HEK293 (cell line): ENCODE measurements around the gene C4BPB.

Source experiments
- CTCF ChIA-PET: fragments of 350-600 bp; formaldehyde crosslinking; extraction: SDS; loops from one replicate; lab custom pipeline; 2021; ENCODE audit warnings: antibody characterized with exemption; lab: Yijun Ruan, JAX
- POLR2A ChIA-PET: fragments of 300-600 bp; formaldehyde crosslinking; extraction: SDS; loops from one replicate; lab custom pipeline; 2020; ENCODE audit warnings: antibody characterized with exemption, inconsistent platforms; lab: Yijun Ruan, JAX
- H3K27ac ChIP-seq: fragments of 200-500 bp; sonication (Bioruptor generic); 2 replicates; pipeline ENCODE4 v1.5.1; 2014; ENCODE audit warnings: low read depth, low read length, control low read depth, inconsistent platforms; ENCODE audit errors: extremely low read depth
- H3K36me3 ChIP-seq, 2 experiments: fragments of 200-500 bp in 1 of 2; sonication (Bioruptor generic) in 1 of 2; 1 replicate in 1 of 2; 2 replicates in 1 of 2; pipeline ENCODE4 v1.5.1; 2014 to 2017; ENCODE audit warnings: inconsistent platforms in 2 of 2, low read length in 2 of 2; ENCODE audit not compliant: control insufficient read depth in 2 of 2, insufficient read depth in 1 of 2
- H3K4me1 ChIP-seq: fragments of 200-500 bp; sonication (Bioruptor generic); 2 replicates; pipeline ENCODE4 v1.5.1; 2014; ENCODE audit warnings: mild to moderate bottlenecking, low read length, inconsistent platforms; ENCODE audit not compliant: control insufficient read depth, insufficient read depth
- H3K4me3 ChIP-seq: 2 replicates; pipeline ENCODE4 v1.5.1; 2011; ENCODE audit warnings: low read depth, mild to moderate bottlenecking, control low read depth, low read length, moderate library complexity
- H3K9me3 ChIP-seq: fragments of 200-500 bp; sonication (Bioruptor generic); 2 replicates; pipeline ENCODE4 v1.5.1; 2014; ENCODE audit warnings: low read depth, low read length, inconsistent platforms; ENCODE audit not compliant: control insufficient read depth, insufficient read depth
- BCL11B ChIP-seq: fragments of 450-650 bp; formaldehyde crosslinking; IDR thresholded peaks from 2 replicates; pipeline ENCODE4 v1.5.1; 2016; ENCODE audit warnings: low read depth, missing biosample characterization, missing genetic modification characterization
- EGR2 ChIP-seq: fragments of 450-650 bp; formaldehyde crosslinking; IDR thresholded peaks from 2 replicates; pipeline ENCODE4 v1.5.1; 2016; ENCODE audit warnings: low read depth, missing biosample characterization, missing genetic modification characterization
- FEZF1 ChIP-seq: fragments of 450-650 bp; formaldehyde crosslinking; IDR thresholded peaks from 2 replicates; pipeline ENCODE4 v1.5.1; 2016; ENCODE audit warnings: missing biosample characterization, missing genetic modification characterization
- GFI1B ChIP-seq: fragments of 450-650 bp; formaldehyde crosslinking; IDR thresholded peaks from 2 replicates; pipeline ENCODE4 v1.5.1; 2016; ENCODE audit warnings: missing biosample characterization, missing genetic modification characterization
- RBAK ChIP-seq: fragments of 450-650 bp; formaldehyde crosslinking; IDR thresholded peaks from 2 replicates; pipeline ENCODE4 v1.5.1; 2016; ENCODE audit warnings: missing biosample characterization, missing genetic modification characterization
- SALL2 ChIP-seq: fragments of 450-650 bp; formaldehyde crosslinking; IDR thresholded peaks from 2 replicates; pipeline ENCODE4 v1.5.0; 2017; ENCODE audit warnings: missing biosample characterization, mild to moderate bottlenecking, missing genetic modification characterization, borderline replicate concordance
- SCRT2 ChIP-seq: fragments of 450-650 bp; formaldehyde crosslinking; IDR thresholded peaks from 2 replicates; pipeline ENCODE4 v1.5.1; 2016; ENCODE audit warnings: missing biosample characterization, missing genetic modification characterization
- SETDB1 ChIP-seq: IDR thresholded peaks from one replicate; pipeline ENCODE4 v1.6.1; 2017; ENCODE audit warnings: mild to moderate bottlenecking, low read length, moderate library complexity, mixed read lengths; ENCODE audit not compliant: insufficient read length
- SP3 ChIP-seq: fragments of 450-650 bp; formaldehyde crosslinking; IDR thresholded peaks from 2 replicates; pipeline ENCODE4 v1.5.1; 2016; ENCODE audit warnings: missing biosample characterization, missing genetic modification characterization
- YY1 ChIP-seq: fragments of 450-650 bp; formaldehyde crosslinking; IDR thresholded peaks from 2 replicates; pipeline ENCODE4 v1.5.1; 2018; ENCODE audit warnings: missing biosample characterization, missing genetic modification characterization
- ZFHX2 ChIP-seq: fragments of 450-650 bp; formaldehyde crosslinking; conservative IDR thresholded peaks from 2 replicates; pipeline ENCODE4 v1.5.1; 2016; ENCODE audit warnings: missing biosample characterization, missing genetic modification characterization
- ZNF114 ChIP-seq: fragments of 450-650 bp; formaldehyde crosslinking; IDR thresholded peaks from 2 replicates; pipeline ENCODE4 v1.5.0; 2017; ENCODE audit warnings: missing biosample characterization, missing genetic modification characterization
- ZNF140 ChIP-seq: fragments of 450-650 bp; formaldehyde crosslinking; IDR thresholded peaks from 2 replicates; pipeline ENCODE4 v1.5.1; 2016; ENCODE audit warnings: missing biosample characterization, missing genetic modification characterization
- ZNF146 ChIP-seq: fragments of 450-650 bp; formaldehyde crosslinking; IDR thresholded peaks from 2 replicates; pipeline ENCODE4 v1.5.1; 2016; ENCODE audit warnings: missing biosample characterization, missing genetic modification characterization
- ZNF169 ChIP-seq: fragments of 450-650 bp; formaldehyde crosslinking; IDR thresholded peaks from 2 replicates; pipeline ENCODE4 v1.5.1; 2016; ENCODE audit warnings: missing biosample characterization, missing genetic modification characterization
- ZNF211 ChIP-seq: fragments of 450-650 bp; formaldehyde crosslinking; IDR thresholded peaks from 2 replicates; pipeline ENCODE4 v1.5.1; 2016; ENCODE audit warnings: low read depth, missing biosample characterization, missing genetic modification characterization
- ZNF292 ChIP-seq: fragments of 450-650 bp; formaldehyde crosslinking; IDR thresholded peaks from 2 replicates; pipeline ENCODE4 v1.5.1; 2016; ENCODE audit warnings: low read depth, missing biosample characterization, missing genetic modification characterization, borderline replicate concordance
- ZNF837 ChIP-seq: fragments of 450-650 bp; formaldehyde crosslinking; IDR thresholded peaks from 2 replicates; pipeline ENCODE4 v1.5.1; 2016; ENCODE audit warnings: missing biosample characterization, missing genetic modification characterization
- ZNF843 ChIP-seq: fragments of 450-650 bp; formaldehyde crosslinking; IDR thresholded peaks from 2 replicates; pipeline ENCODE4 v1.5.1; 2016; ENCODE audit warnings: missing biosample characterization, missing genetic modification characterization
- TF ChIP-seq, protein P1 (sequence below): fragments of 450-650 bp; IDR thresholded peaks from 2 replicates; pipeline ENCODE4 v1.5.1; 2018; ENCODE audit warnings: missing biosample characterization, mild to moderate bottlenecking, missing genetic modification characterization
- TF ChIP-seq, protein P2 (sequence below): fragments of 450-650 bp; formaldehyde crosslinking; IDR thresholded peaks from 2 replicates; pipeline ENCODE4; 2016; ENCODE audit warnings: missing biosample characterization, missing genetic modification characterization
- TF ChIP-seq, protein P3 (sequence below): fragments of 450-650 bp; formaldehyde crosslinking; IDR thresholded peaks from 2 replicates; pipeline ENCODE4 v1.5.1; 2016; ENCODE audit warnings: missing biosample characterization, missing genetic modification characterization
- TF ChIP-seq, protein P4 (sequence below): fragments of 450-650 bp; formaldehyde crosslinking; IDR thresholded peaks from 2 replicates; pipeline ENCODE4 v1.5.1; 2016; ENCODE audit warnings: missing biosample characterization, missing genetic modification characterization

C4BPB gene

DNA sequence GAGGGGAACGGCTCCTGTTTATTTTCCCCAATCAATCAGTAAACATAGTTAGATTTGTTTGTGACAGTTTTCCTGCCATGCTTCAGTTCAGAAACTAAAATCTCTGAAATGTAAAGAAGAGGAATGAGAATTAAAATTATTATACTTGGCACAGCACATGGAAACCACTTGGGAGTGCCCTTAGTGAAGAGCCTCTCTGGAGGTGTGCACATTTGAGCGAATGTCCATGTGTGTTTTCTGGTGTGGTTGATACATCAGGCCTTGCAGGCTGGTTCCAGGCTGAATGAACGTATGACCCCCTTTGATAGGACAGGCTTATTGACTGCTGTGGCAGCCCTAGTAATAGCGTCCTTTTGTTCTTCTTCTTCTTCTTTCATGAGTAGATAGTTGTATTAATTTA, 42.5 kb downstream of the C4BPB start (continued):
- no peak for TF ChIP-seq ZFHX2 (tag by site-specific recombination)
- no peak for TF ChIP-seq ZNF292 (tag by site-specific recombination)
- TF ChIP-seq YY1 (tag by site-specific recombination), result no peak
- TF ChIP-seq, protein P1, sequence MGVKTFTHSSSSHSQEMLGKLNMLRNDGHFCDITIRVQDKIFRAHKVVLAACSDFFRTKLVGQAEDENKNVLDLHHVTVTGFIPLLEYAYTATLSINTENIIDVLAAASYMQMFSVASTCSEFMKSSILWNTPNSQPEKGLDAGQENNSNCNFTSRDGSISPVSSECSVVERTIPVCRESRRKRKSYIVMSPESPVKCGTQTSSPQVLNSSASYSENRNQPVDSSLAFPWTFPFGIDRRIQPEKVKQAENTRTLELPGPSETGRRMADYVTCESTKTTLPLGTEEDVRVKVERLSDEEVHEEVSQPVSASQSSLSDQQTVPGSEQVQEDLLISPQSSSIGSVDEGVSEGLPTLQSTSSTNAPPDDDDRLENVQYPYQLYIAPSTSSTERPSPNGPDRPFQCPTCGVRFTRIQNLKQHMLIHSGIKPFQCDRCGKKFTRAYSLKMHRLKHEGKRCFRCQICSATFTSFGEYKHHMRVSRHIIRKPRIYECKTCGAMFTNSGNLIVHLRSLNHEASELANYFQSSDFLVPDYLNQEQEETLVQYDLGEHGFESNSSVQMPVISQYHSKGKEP, result no peak

DNA sequence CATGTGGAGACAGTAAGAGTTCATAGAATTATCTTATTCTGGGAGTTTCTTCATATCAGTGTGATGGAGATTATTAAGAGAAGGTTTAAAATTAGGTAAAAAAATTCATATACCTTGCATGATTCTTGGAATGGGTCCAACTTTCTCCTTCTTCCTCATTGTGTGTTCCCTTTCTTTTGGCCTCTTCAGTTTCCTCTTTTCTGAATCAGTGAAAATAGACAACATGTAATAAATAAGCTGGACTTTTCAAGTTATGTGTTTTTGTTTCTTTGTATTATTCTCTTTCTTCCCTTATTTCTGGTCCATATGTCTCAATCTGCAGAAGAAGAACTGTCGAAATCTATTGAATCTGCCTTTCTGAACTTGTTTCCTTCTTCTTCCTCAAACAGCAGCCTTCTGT, 45.9 kb downstream of the C4BPB start:
- Histone ChIP-seq H3K27ac (no peak overlapping the region), H3K36me3 (no peaks in the 10 kb centered on the region), H3K9me3 (no peaks in the 10 kb centered on the region), H3K4me3 (no peak overlapping the region), H3K4me1 (no peaks in the 10 kb centered on the region)
- TF ChIP-seq, protein P1, result no peak
- TF ChIP-seq EGR2 (tag by site-specific recombination) (no peak), SALL2 (tag by site-specific recombination) (no peak), ZNF114 (tag by site-specific recombination) (no peak), ZNF843 (no peak)
- TF ChIP-seq, protein P2, sequence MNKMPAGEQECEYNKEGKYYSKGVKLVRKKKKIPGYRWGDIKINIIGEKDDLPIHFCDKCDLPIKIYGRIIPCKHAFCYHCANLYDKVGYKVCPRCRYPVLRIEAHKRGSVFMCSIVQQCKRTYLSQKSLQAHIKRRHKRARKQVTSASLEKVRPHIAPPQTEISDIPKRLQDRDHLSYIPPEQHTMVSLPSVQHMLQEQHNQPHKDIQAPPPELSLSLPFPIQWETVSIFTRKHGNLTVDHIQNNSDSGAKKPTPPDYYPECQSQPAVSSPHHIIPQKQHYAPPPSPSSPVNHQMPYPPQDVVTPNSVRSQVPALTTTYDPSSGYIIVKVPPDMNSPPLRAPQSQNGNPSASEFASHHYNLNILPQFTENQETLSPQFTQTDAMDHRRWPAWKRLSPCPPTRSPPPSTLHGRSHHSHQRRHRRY (tag by site-specific recombination), result no peak
- ChIA-PET POLR2A (no interaction called here), CTCF (no interaction called here)

DNA sequence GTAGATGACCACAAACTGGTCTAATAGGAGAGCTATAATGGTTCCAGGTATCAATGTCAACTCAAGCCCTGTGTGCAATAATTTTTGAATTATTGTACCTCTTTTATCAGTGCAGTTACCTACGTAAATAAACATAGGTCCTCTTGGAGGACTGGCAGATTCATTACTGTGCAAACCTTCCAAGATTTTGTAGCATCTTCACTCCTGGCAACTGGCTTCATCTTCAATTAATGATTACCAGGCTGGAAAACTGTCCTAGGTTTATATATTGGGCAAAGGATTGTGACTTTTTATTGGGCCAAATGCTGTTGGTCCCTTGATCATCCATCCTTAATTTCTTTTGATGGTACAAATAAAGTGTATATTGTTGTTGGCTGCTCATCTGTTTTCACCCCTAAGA, 51.0 kb downstream of the C4BPB start:
- no peak overlapping the region for H3K4me3 ChIP-seq
- ChIA-PET POLR2A (no interaction called here), CTCF (no interaction called here)
- H3K4me1 ChIP-seq, result no peaks in the 10 kb centered on the region
- no peaks in the 10 kb centered on the region for H3K9me3 ChIP-seq
- H3K27ac ChIP-seq, result no peak overlapping the region
- H3K36me3 ChIP-seq, result no peaks in the 10 kb centered on the region
- TF ChIP-seq BCL11B (tag by site-specific recombination), result no peak
- no peak for TF ChIP-seq ZNF146 (tag by site-specific recombination)
- TF ChIP-seq RBAK (tag by site-specific recombination), result no peak
- TF ChIP-seq ZNF169 (tag by site-specific recombination), result no peak
- no peak for TF ChIP-seq SP3 (tag by site-specific recombination)
- TF ChIP-seq FEZF1 (tag by site-specific recombination), result no peak

DNA sequence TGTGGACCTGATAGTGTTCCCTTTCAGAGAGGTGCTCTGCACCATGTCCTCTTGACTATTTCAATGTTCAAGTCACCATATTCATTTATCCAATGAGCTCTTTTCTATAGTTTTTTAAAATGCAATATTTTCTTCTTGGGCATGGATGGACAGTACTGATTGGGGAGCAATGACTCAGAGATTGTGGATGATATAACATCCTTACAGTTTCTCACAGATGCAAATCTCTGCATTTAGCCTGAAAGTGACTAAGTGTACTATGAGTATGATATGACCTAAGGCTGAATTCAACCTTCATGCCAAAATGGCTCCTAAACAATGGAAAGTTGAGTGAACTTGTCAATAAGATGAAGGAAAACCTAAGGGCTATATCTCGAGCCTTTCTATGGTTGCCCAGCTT, 51.9 kb downstream of the C4BPB start:
- Histone ChIP-seq H3K4me3 (no peak overlapping the region), H3K36me3 (no peaks in the 10 kb centered on the region), H3K9me3 (no peaks in the 10 kb centered on the region), H3K27ac (no peak overlapping the region), H3K4me1 (no peaks in the 10 kb centered on the region)
- CTCF ChIA-PET, result interaction anchor here (1.0 kb wide), 1 partner anchor 13 kb away, joined by 5 read pairs; no protein-coding TSS in a partner anchor
- POLR2A ChIA-PET, result no interaction called here
- TF ChIP-seq, protein P3, sequence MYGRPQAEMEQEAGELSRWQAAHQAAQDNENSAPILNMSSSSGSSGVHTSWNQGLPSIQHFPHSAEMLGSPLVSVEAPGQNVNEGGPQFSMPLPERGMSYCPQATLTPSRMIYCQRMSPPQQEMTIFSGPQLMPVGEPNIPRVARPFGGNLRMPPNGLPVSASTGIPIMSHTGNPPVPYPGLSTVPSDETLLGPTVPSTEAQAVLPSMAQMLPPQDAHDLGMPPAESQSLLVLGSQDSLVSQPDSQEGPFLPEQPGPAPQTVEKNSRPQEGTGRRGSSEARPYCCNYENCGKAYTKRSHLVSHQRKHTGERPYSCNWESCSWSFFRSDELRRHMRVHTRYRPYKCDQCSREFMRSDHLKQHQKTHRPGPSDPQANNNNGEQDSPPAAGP (tag by site-specific recombination), result no peak
- no peak for TF ChIP-seq ZNF211
- no peak for TF ChIP-seq SETDB1
- no peak for TF ChIP-seq ZNF837
- TF ChIP-seq, protein P4, sequence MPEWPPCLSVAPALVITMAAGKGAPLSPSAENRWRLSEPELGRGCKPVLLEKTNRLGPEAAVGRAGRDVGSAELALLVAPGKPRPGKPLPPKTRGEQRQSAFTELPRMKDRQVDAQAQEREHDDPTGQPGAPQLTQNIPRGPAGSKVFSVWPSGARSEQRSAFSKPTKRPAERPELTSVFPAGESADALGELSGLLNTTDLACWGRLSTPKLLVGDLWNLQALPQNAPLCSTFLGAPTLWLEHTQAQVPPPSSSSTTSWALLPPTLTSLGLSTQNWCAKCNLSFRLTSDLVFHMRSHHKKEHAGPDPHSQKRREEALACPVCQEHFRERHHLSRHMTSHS (tag by site-specific recombination), result no peak
- no peak for TF ChIP-seq ZNF140 (tag by site-specific recombination)
- TF ChIP-seq GFI1B (tag by site-specific recombination), result no peak
- no peak for TF ChIP-seq SCRT2 (tag by site-specific recombination)
